HepG2 (cell line): ENCODE data around the gene NAPSA. TPM values are rescaled to one million over a fixed set of nuclear protein-coding genes. Genes with fewer than 3 reads are reported as not detected.
A peak's percentile ranks its signal among the peaks of the same experiment; 100 is the strongest.

Experiments used
- ARNT2 ChIP-seq: sonication (generic); formaldehyde crosslinking; IDR thresholded peaks from 2 replicates; pipeline ENCODE4 v1.8.0; 2022; ENCODE audit warnings: mild to moderate bottlenecking, low read depth, missing genetic modification reagents, moderate library complexity
- GATA4 ChIP-seq: sonication (generic); IDR thresholded peaks from 2 replicates; pipeline ENCODE4 v1.6.1; 2016; ENCODE audit warnings: antibody characterized with exemption, low read depth, borderline replicate concordance
- GMEB1 ChIP-seq: sonication (generic); formaldehyde crosslinking; IDR thresholded peaks from 2 replicates; pipeline ENCODE4 v1.5.1; 2020; ENCODE audit warnings: missing genetic modification reagents, mild to moderate bottlenecking, borderline replicate concordance
- HES4 ChIP-seq: sonication (generic); formaldehyde crosslinking; IDR thresholded peaks from 2 replicates; pipeline ENCODE4 v1.9.0; 2021; ENCODE audit warnings: mild to moderate bottlenecking, missing genetic modification reagents, borderline replicate concordance
- HNRNPH1 ChIP-seq: fragments of 200-400 bp; formaldehyde crosslinking; optimal IDR thresholded peaks from 2 replicates; pipeline ENCODE3; 2017; ENCODE audit warnings: mild to moderate bottlenecking, low read depth, low read length
- JARID2 ChIP-seq: sonication (generic); formaldehyde crosslinking; IDR thresholded peaks from 2 replicates; pipeline ENCODE4 v1.8.1; 2023; ENCODE audit warnings: missing genetic modification reagents, inconsistent platforms; ENCODE audit not compliant: insufficient replicate concordance
- MED13 ChIP-seq: sonication (generic); formaldehyde crosslinking; IDR thresholded peaks from 2 replicates; pipeline ENCODE4 v1.5.0; 2020; ENCODE audit warnings: missing genetic modification reagents
- MEIS1 ChIP-seq: sonication (generic); formaldehyde crosslinking; IDR thresholded peaks from 2 replicates; pipeline ENCODE4 v1.9.0; 2021; ENCODE audit warnings: mild to moderate bottlenecking, missing genetic modification reagents, moderate library complexity, borderline replicate concordance
- NAIF1 ChIP-seq: sonication (generic); formaldehyde crosslinking; IDR thresholded peaks from 2 replicates; pipeline ENCODE4 v1.5.0; 2020; ENCODE audit warnings: mild to moderate bottlenecking, missing genetic modification reagents, borderline replicate concordance
- NR2F6 ChIP-seq, 2 experiments: IDR thresholded peaks; 2 replicates each; pipeline ENCODE4 v1.6.1; 2016; ENCODE audit warnings: antibody characterized with exemption in 1 of 2, mild to moderate bottlenecking in 1 of 2
- POLR2G ChIP-seq: fragments of 200-400 bp; formaldehyde crosslinking; IDR thresholded peaks from 2 replicates; pipeline ENCODE4 v1.6.1; 2018; ENCODE audit warnings: mild to moderate bottlenecking, low read depth, low read length, moderate library complexity
- RBFOX2 ChIP-seq: fragments of 200-400 bp; formaldehyde crosslinking; IDR thresholded peaks from 2 replicates; pipeline ENCODE4 v1.6.1; 2017; ENCODE audit warnings: low read depth, mild to moderate bottlenecking, low read length
- ZNF891 ChIP-seq: sonication (generic); formaldehyde crosslinking; IDR thresholded peaks from 2 replicates; pipeline ENCODE4 v1.5.0; 2020; ENCODE audit warnings: mild to moderate bottlenecking, missing genetic modification reagents
- ZSCAN31 ChIP-seq: sonication (generic); formaldehyde crosslinking; IDR thresholded peaks from 2 replicates; pipeline ENCODE4 v1.5.0; 2020; ENCODE audit warnings: low read depth, mild to moderate bottlenecking, missing genetic modification reagents
- polyA plus RNA-seq, 8 experiments: library from polyadenylated mRNA; depleted of rRNA in 3 of 8; stranded (reverse) in 7 of 8; unstranded in 1 of 8; fragments of >200 nt; fragmentation: Illumina TruSeq in 4 of 8; extraction: Trizol in 4 of 8; gene quantifications; 2 replicates each; pipeline versions ENCODE4 v1.2.1 to v1.2.3, GENCODE V29; 2011 to 2016; ENCODE audit warnings: low read depth in 4 of 8, missing spikeins in 1 of 8, mixed read lengths in 1 of 8; ENCODE audit not compliant: insufficient read depth in 1 of 8
- total RNA-seq, 5 experiments: library from RNA; depleted of rRNA; stranded (reverse); fragments of >200 nt; fragmentation: Illumina TruSeq; extraction: Trizol; gene quantifications; 2 replicates each; pipeline ENCODE4 v1.2.3, GENCODE V29; 2016; ENCODE audit warnings: low read depth in 1 of 5
- TF ChIP-seq, protein P1 (sequence below): sonication (generic); formaldehyde crosslinking; IDR thresholded peaks from 2 replicates; pipeline ENCODE4 v1.4.0; 2020; ENCODE audit warnings: mild to moderate bottlenecking, missing genetic modification reagents, borderline replicate concordance
- TF ChIP-seq, protein P2 (sequence below): IDR thresholded peaks from 2 replicates; pipeline ENCODE4 v1.6.1; 2016; ENCODE audit warnings: mild to moderate bottlenecking, missing biosample characterization, missing genetic modification reagents

Gene NAPSA
- total and polyA plus RNA-seq, 2 of the 13 experiments (the other 11 are each of a cell fraction or from before 2014, with no cell fraction given) = not detected

GRCh38 chr19:50333737-50334617 is 31.5 kb downstream of the NAPSA start (continued):
- TF ChIP-seq RBFOX2 (peak; percentile 91), HNRNPH1 (no peak), MEIS1 (CRISPR knock-in tag) (no peak), HES4 (CRISPR knock-in tag) (peak; percentile 87), JARID2 (CRISPR knock-in tag) (peak; percentile 46), NR2F6 (IDR thresholded peaks at IDR 0.05) (no peak), NR2F6 (CRISPR knock-in tag; IDR thresholded peaks at IDR 0.05) (no peak), ZNF891 (CRISPR knock-in tag) (peak; percentile 71; the same call in 1 of the 2 replicates), GATA4 (no peak), POLR2G (peak; percentile 78), ARNT2 (CRISPR knock-in tag) (peak; percentile 85), MED13 (peak; percentile 34; the same call in 1 of the 2 replicates), GMEB1 (CRISPR knock-in tag) (peak; percentile 14; the same call in 1 of the 2 replicates), NAIF1 (CRISPR knock-in tag) (0 out of 2 replicates have a peak, but pooled peaks have one; percentile 41), ZSCAN31 (CRISPR knock-in tag) (peak; percentile 50; the same call in 1 of the 2 replicates)
- TF ChIP-seq, protein P1, sequence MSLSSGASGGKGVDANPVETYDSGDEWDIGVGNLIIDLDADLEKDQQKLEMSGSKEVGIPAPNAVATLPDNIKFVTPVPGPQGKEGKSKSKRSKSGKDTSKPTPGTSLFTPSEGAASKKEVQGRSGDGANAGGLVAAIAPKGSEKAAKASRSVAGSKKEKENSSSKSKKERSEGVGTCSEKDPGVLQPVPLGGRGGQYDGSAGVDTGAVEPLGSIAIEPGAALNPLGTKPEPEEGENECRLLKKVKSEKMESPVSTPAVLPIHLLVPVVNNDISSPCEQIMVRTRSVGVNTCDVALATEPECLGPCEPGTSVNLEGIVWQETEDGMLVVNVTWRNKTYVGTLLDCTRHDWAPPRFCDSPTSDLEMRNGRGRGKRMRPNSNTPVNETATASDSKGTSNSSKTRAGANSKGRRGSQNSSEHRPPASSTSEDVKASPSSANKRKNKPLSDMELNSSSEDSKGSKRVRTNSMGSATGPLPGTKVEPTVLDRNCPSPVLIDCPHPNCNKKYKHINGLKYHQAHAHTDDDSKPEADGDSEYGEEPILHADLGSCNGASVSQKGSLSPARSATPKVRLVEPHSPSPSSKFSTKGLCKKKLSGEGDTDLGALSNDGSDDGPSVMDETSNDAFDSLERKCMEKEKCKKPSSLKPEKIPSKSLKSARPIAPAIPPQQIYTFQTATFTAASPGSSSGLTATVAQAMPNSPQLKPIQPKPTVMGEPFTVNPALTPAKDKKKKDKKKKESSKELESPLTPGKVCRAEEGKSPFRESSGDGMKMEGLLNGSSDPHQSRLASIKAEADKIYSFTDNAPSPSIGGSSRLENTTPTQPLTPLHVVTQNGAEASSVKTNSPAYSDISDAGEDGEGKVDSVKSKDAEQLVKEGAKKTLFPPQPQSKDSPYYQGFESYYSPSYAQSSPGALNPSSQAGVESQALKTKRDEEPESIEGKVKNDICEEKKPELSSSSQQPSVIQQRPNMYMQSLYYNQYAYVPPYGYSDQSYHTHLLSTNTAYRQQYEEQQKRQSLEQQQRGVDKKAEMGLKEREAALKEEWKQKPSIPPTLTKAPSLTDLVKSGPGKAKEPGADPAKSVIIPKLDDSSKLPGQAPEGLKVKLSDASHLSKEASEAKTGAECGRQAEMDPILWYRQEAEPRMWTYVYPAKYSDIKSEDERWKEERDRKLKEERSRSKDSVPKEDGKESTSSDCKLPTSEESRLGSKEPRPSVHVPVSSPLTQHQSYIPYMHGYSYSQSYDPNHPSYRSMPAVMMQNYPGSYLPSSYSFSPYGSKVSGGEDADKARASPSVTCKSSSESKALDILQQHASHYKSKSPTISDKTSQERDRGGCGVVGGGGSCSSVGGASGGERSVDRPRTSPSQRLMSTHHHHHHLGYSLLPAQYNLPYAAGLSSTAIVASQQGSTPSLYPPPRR = 0 out of 2 replicates have a peak, but pooled peaks have one; percentile 36
- TF ChIP-seq, protein P2, sequence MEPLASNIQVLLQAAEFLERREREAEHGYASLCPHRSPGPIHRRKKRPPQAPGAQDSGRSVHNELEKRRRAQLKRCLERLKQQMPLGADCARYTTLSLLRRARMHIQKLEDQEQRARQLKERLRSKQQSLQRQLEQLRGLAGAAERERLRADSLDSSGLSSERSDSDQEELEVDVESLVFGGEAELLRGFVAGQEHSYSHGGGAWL (CRISPR knock-in tag) = 0 out of 2 replicates have a peak, but pooled peaks have one; percentile 39
